K562 (cell line): ENCODE results near the gene DUS1L. TPM values are rescaled to one million over a fixed set of nuclear protein-coding genes. Genes with fewer than 3 reads are reported as not detected.

Experiments
- ATAC-seq: fragments of 200-7000 bp; cut with Tn5 transposase; 3 replicates; pipeline ENCODE4 v1.9.1; 2020; ENCODE audit warnings: moderate library complexity
- BruUV-seq: library from RNA; stranded (reverse); fragments of 400-500 nt; replicated peaks from 2 replicates; lab custom pipeline; 2021; lab: Mats Ljungman, UMichigan
- CTCF ChIA-PET: fragments of 300-600 bp; formaldehyde crosslinking; extraction: SDS; loops from one replicate; lab custom pipeline; 2021; ENCODE audit warnings: low intra/inter-chr PET ratio; lab: Yijun Ruan, JAX
- POLR2A ChIA-PET: fragments of 300-600, 350-650 bp; sonication (Branson Sonifier 250); formaldehyde crosslinking; extraction: SDS; loops from one replicate; lab custom pipeline; 2021; ENCODE audit warnings: antibody characterized with exemption, inconsistent platforms; lab: Yijun Ruan, JAX
- DNase-seq, 4 experiments: peaks; one replicate each; pipeline versions ENCODE4 v3.0.0 to v3.0.0-alpha.2; 2011 to 2018; ENCODE audit warnings: low spot score in 3 of 4, mixed read lengths in 3 of 4; ENCODE audit errors: extremely low read depth in 1 of 4
- FAIRE-seq: peaks from 2 replicates; lab custom pipeline; 2011; peaks lifted over from hg19 to GRCh38; lab: Jason Lieb, UNC
- H2AFZ ChIP-seq: 2 replicates; pipeline ENCODE4 v1.6.0; 2011; ENCODE audit warnings: low read depth, low read length, control low read depth, inconsistent platforms
- H3K27ac ChIP-seq: fragments of 200-600 bp; 3 replicates; pipeline ENCODE4 v1.8.0; 2011; ENCODE audit warnings: low read depth, mild to moderate bottlenecking, control low read depth, inconsistent platforms, low read length, moderate library complexity, mixed read lengths; ENCODE audit errors: extremely low read depth
- H3K27me3 ChIP-seq, 2 experiments: fragments of 300-600 bp in 1 of 2; 2 replicates in 1 of 2; 3 replicates in 1 of 2; pipeline versions ENCODE4 v1.6.0 to v1.8.0; 2011; ENCODE audit warnings: inconsistent platforms in 2 of 2, low read length in 2 of 2, mild to moderate bottlenecking in 1 of 2, mixed read lengths in 1 of 2, moderate library complexity in 1 of 2; ENCODE audit not compliant: control insufficient read depth in 2 of 2, insufficient read depth in 2 of 2
- H3K36me3 ChIP-seq: fragments of 300-600 bp; 3 replicates; pipeline ENCODE4 v1.8.0; 2011; ENCODE audit warnings: mild to moderate bottlenecking, low read length, inconsistent platforms; ENCODE audit not compliant: control insufficient read depth, insufficient read depth
- H3K4me1 ChIP-seq, 2 experiments: fragments of 200-600 bp in 1 of 2; replicated peaks in 1 of 2; 2 replicates in 1 of 2; 3 replicates in 1 of 2; pipeline versions ENCODE4 v1.5.1 to v1.8.0; 2011; ENCODE audit warnings: inconsistent platforms in 2 of 2, low read length in 2 of 2, mild to moderate bottlenecking in 1 of 2, mixed read lengths in 1 of 2, moderate library complexity in 1 of 2; ENCODE audit not compliant: control insufficient read depth in 2 of 2, insufficient read depth in 2 of 2
- H3K4me2 ChIP-seq: 2 replicates; pipeline ENCODE4 v1.6.1; 2011; ENCODE audit warnings: low read length, control low read depth, inconsistent platforms, mixed read lengths; ENCODE audit not compliant: insufficient read depth
- H3K4me3 ChIP-seq: fragments of 200-600 bp; sonication (generic), shearing (Covaris generic); 2 replicates; pipeline ENCODE4 v1.5.1; 2016; ENCODE audit warnings: control low read depth, inconsistent platforms
- H3K79me2 ChIP-seq: fragments of 200-600 bp; 3 replicates; pipeline ENCODE4 v1.8.0; 2011; ENCODE audit warnings: low read length, inconsistent platforms; ENCODE audit not compliant: control insufficient read depth, insufficient read depth
- H3K9ac ChIP-seq, 2 experiments: 2 replicates each; pipeline versions ENCODE4 v1.6.0 to v1.6.1; 2011; ENCODE audit warnings: low read depth in 2 of 2, low read length in 2 of 2, control low read depth in 1 of 2, inconsistent platforms in 1 of 2, mild to moderate bottlenecking in 1 of 2, mixed read lengths in 1 of 2; ENCODE audit not compliant: insufficient read depth in 1 of 2
- H3K9me1 ChIP-seq: one replicate; pipeline ENCODE4 v1.6.0; 2011; ENCODE audit warnings: inconsistent platforms, mild to moderate bottlenecking, low read length, moderate library complexity; ENCODE audit not compliant: control insufficient read depth, insufficient read depth
- H3K9me3 ChIP-seq: replicated peaks from 2 replicates; pipeline ENCODE4 v1.5.1; 2011; ENCODE audit warnings: low read depth, low read length, inconsistent platforms; ENCODE audit not compliant: control insufficient read depth, insufficient read depth
- H4K20me1 ChIP-seq: replicated peaks from 2 replicates; pipeline ENCODE4 v1.6.1; 2011; ENCODE audit warnings: low read length, inconsistent platforms, mixed read lengths; ENCODE audit not compliant: control insufficient read depth, insufficient read depth
- DACH1 ChIP-seq: fragments of 450-650 bp; IDR thresholded peaks from 2 replicates; pipeline ENCODE4 v1.6.1; 2018; ENCODE audit not compliant: partially characterized antibody
- DDX20 ChIP-seq: fragments of 450-650 bp; IDR thresholded peaks from 2 replicates; pipeline ENCODE4 v1.6.1; 2016; ENCODE audit warnings: missing genetic modification characterization, low read depth, mild to moderate bottlenecking, missing compliant biosample characterization, moderate library complexity
- HDAC8 ChIP-seq: fragments of 450-650 bp; IDR thresholded peaks from 2 replicates; pipeline ENCODE4 v1.6.1; 2016; ENCODE audit warnings: mild to moderate bottlenecking, missing genetic modification characterization, moderate library complexity, missing compliant biosample characterization
- KDM1A ChIP-seq, 2 experiments: fragments of 450-650 bp; IDR thresholded peaks; 2 replicates each; pipeline ENCODE4 v1.6.1; 2016; ENCODE audit warnings: mild to moderate bottlenecking in 2 of 2
- NR2C1 ChIP-seq, 2 experiments: fragments of 450-650 bp; IDR thresholded peaks; 2 replicates each; pipeline ENCODE4 v1.6.1; 2017; ENCODE audit warnings: mild to moderate bottlenecking in 2 of 2, antibody characterized with exemption in 1 of 2, inconsistent platforms in 1 of 2, missing compliant biosample characterization in 1 of 2, missing genetic modification characterization in 1 of 2
- POLR2A ChIP-seq: fragments of 450-650 bp; conservative IDR thresholded peaks from 2 replicates; pipeline ENCODE4 v1.6.1; 2016
- POLR2G ChIP-seq: fragments of 200-400 bp; formaldehyde crosslinking; IDR thresholded peaks from 2 replicates; pipeline ENCODE4 v1.6.1; 2017; ENCODE audit warnings: low read depth, mild to moderate bottlenecking, antibody characterized with exemption, low read length, moderate library complexity
- POU5F1 ChIP-seq: fragments of 150-350 bp; IDR thresholded peaks from 2 replicates; pipeline ENCODE4 v1.6.1; 2014; ENCODE audit warnings: borderline replicate concordance, low read length, low read depth, mild to moderate bottlenecking; ENCODE audit not compliant: partially characterized antibody
- RBFOX2 ChIP-seq: fragments of 200-400 bp; formaldehyde crosslinking; IDR thresholded peaks from 2 replicates; pipeline ENCODE4 v1.6.1; 2017; ENCODE audit warnings: low read depth, mild to moderate bottlenecking, low read length, moderate library complexity
- SP1 ChIP-seq: sonication (generic); formaldehyde crosslinking; IDR thresholded peaks from 2 replicates; pipeline ENCODE4 v1.8.1; 2022; ENCODE audit warnings: mild to moderate bottlenecking, missing genetic modification reagents
- ZBTB1 ChIP-seq: sonication (generic); formaldehyde crosslinking; IDR thresholded peaks from 2 replicates; pipeline ENCODE4 v1.8.1; 2023; ENCODE audit warnings: missing genetic modification reagents, low read depth, mild to moderate bottlenecking, borderline replicate concordance
- ZNF395 ChIP-seq: fragments of 200-800 bp; sonication (Bioruptor generic); IDR thresholded peaks from 2 replicates; pipeline ENCODE4 v1.6.1; 2017; ENCODE audit warnings: missing genetic modification characterization, missing compliant biosample characterization
- WGBS: fragments of 100-300 bp; shearing (Covaris generic); methylation state at CpG from one replicate; pipeline ENCODE4 v1.1.6; 2016; ENCODE audit warnings: low coverage, mixed read lengths; ENCODE audit not compliant: insufficient coverage; ENCODE audit errors: missing lambda C conversion rate; 5-methylcytosine and 5-hydroxymethylcytosine counted together
- in situ Hi-C: fragments of 300-500 bp; cut with MboI; formaldehyde crosslinking; loops from 4 replicates; pipeline ENCODE4 v1.15.0; 2018; ENCODE audit warnings: inconsistent platforms, mixed read lengths
- intact Hi-C: fragments of 100-400 bp; cut with micrococcal nuclease; formaldehyde crosslinking; loops from 2 replicates; pipeline ENCODE4 v1.14.2; 2022
- polyA plus RNA-seq, 8 experiments: library from polyadenylated mRNA; depleted of rRNA in 4 of 8; stranded (reverse) in 5 of 8; unstranded in 3 of 8; fragments of >200 nt; fragmentation: Nextera tagmentation in 2 of 8; fragmentation: Illumina TruSeq in 1 of 8; extraction: Ambion mirVana in 2 of 8; extraction: Trizol in 1 of 8; gene quantifications; 2 replicates each; pipeline versions ENCODE4 v1.2.1 to v1.2.3, GENCODE V29; 2011 to 2014; ENCODE audit warnings: inconsistent platforms in 1 of 8, missing spikeins in 1 of 8
- total RNA-seq, 7 experiments: library from RNA; depleted of rRNA in 6 of 7; stranded (reverse); fragments of >200 nt in 6 of 7; fragmentation: Illumina TruSeq in 2 of 7; extraction: Trizol in 2 of 7; gene quantifications; 2 replicates each; pipeline versions ENCODE4 v1.2.1 to v1.2.3, GENCODE V29; 2011 to 2021; ENCODE audit warnings: low replicate concordance in 1 of 7
- TF ChIP-seq, protein P1 (sequence below): fragments of 450-650 bp; formaldehyde crosslinking; IDR thresholded peaks from 2 replicates; pipeline ENCODE4 v1.4.0; 2020; ENCODE audit warnings: mild to moderate bottlenecking, moderate library complexity
- TF ChIP-seq, protein P2 (sequence below): sonication (generic); formaldehyde crosslinking; IDR thresholded peaks from 2 replicates; pipeline ENCODE4 v1.8.1; 2023; ENCODE audit warnings: missing genetic modification reagents, mild to moderate bottlenecking, borderline replicate concordance

The DUS1L gene
- total and polyA plus RNA-seq, 9 of the 15 experiments (the other 6 are each of a cell fraction or from before 2014, with no cell fraction given), result 7.8 to 210 (median 83.9) TPM

- no peaks in the 10 kb centered on the region for H3K9me1 ChIP-seq
- H3K27ac ChIP-seq, result no peak overlapping the region
- ChIA-PET CTCF (no interaction called here), POLR2A (interaction anchor here (0.9 to 1.7 kb wide), 4 partner anchors 10 to 20 kb away, joined by 3 to 9 read pairs (median 5); no protein-coding TSS in a partner anchor)
- no TSS peak for BruUV-seq
- no peak overlapping the region for H3K4me2 ChIP-seq
- H3K9ac ChIP-seq, result 0 out of 4 replicates have a peak overlapping the region, but pooled peaks of 1 of the 2 experiments have one; percentile 43
- no peaks in the 10 kb centered on the region for H3K9me3 ChIP-seq
- in situ Hi-C loops, result no loop called here
- no peak for DNase-seq
- no peaks in the 10 kb centered on the region for H3K27me3 ChIP-seq
- 87% methylated on average over 27 of the region's 28 CpGs for WGBS
- peaks cover 11% of the 10 kb centered on the region for H4K20me1 ChIP-seq
- peaks cover 0 to 86% of the 10 kb centered on the region in 2 experiments; a peak in 3 of 5 replicates for H3K4me1 ChIP-seq
- ATAC-seq, result no peak
- H3K36me3 ChIP-seq, result peaks cover 83% of the 10 kb centered on the region; the same call in 2 of the 3 replicates
- H3K79me2 ChIP-seq, result peaks cover 19% of the 10 kb centered on the region
- H3K4me3 ChIP-seq, result no peak overlapping the region
- no peak for FAIRE-seq
- intact Hi-C loops, result no loop called here
- H2AFZ ChIP-seq, result no peak overlapping the region
- no peak for TF ChIP-seq DDX20 (tag)
- no peak for TF ChIP-seq ZBTB1 (CRISPR knock-in tag)
- no peak for TF ChIP-seq POU5F1
- TF ChIP-seq DACH1, result no peak
- peak; percentile 44; the same call in 1 of the 2 replicates for TF ChIP-seq POLR2G
- TF ChIP-seq NR2C1 (IDR thresholded peaks at IDR 0.05), result no peak
- no peak for TF ChIP-seq NR2C1 (tag; IDR thresholded peaks at IDR 0.05)
- TF ChIP-seq ZNF395, result no peak
- TF ChIP-seq, protein P1, sequence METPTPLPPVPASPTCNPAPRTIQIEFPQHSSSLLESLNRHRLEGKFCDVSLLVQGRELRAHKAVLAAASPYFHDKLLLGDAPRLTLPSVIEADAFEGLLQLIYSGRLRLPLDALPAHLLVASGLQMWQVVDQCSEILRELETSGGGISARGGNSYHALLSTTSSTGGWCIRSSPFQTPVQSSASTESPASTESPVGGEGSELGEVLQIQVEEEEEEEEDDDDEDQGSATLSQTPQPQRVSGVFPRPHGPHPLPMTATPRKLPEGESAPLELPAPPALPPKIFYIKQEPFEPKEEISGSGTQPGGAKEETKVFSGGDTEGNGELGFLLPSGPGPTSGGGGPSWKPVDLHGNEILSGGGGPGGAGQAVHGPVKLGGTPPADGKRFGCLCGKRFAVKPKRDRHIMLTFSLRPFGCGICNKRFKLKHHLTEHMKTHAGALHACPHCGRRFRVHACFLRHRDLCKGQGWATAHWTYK (CRISPR knock-in tag), result no peak
- peak; percentile 4 for TF ChIP-seq POLR2A
- TF ChIP-seq, protein P2, sequence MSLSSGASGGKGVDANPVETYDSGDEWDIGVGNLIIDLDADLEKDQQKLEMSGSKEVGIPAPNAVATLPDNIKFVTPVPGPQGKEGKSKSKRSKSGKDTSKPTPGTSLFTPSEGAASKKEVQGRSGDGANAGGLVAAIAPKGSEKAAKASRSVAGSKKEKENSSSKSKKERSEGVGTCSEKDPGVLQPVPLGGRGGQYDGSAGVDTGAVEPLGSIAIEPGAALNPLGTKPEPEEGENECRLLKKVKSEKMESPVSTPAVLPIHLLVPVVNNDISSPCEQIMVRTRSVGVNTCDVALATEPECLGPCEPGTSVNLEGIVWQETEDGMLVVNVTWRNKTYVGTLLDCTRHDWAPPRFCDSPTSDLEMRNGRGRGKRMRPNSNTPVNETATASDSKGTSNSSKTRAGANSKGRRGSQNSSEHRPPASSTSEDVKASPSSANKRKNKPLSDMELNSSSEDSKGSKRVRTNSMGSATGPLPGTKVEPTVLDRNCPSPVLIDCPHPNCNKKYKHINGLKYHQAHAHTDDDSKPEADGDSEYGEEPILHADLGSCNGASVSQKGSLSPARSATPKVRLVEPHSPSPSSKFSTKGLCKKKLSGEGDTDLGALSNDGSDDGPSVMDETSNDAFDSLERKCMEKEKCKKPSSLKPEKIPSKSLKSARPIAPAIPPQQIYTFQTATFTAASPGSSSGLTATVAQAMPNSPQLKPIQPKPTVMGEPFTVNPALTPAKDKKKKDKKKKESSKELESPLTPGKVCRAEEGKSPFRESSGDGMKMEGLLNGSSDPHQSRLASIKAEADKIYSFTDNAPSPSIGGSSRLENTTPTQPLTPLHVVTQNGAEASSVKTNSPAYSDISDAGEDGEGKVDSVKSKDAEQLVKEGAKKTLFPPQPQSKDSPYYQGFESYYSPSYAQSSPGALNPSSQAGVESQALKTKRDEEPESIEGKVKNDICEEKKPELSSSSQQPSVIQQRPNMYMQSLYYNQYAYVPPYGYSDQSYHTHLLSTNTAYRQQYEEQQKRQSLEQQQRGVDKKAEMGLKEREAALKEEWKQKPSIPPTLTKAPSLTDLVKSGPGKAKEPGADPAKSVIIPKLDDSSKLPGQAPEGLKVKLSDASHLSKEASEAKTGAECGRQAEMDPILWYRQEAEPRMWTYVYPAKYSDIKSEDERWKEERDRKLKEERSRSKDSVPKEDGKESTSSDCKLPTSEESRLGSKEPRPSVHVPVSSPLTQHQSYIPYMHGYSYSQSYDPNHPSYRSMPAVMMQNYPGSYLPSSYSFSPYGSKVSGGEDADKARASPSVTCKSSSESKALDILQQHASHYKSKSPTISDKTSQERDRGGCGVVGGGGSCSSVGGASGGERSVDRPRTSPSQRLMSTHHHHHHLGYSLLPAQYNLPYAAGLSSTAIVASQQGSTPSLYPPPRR (CRISPR knock-in tag), result no peak
- TF ChIP-seq KDM1A (IDR thresholded peaks at IDR 0.05), result no peak
- TF ChIP-seq SP1 (CRISPR knock-in tag), result no peak
- TF ChIP-seq HDAC8, result no peak
- TF ChIP-seq RBFOX2, result peak; percentile 63
Measured at GRCh38 chr17:82055965-82056728, 9.5 kb downstream of the DUS1L start.
